ENCODE measurements around the gene TRMT11. TPM values are rescaled to one million over a fixed set of nuclear protein-coding genes. Genes with fewer than 3 reads are reported as not detected.

The TRMT11 gene
- polyA plus RNA-seq, 1 of the 3 experiments (the other 2 are of a cell fraction), result 15.0 TPM

DNA sequence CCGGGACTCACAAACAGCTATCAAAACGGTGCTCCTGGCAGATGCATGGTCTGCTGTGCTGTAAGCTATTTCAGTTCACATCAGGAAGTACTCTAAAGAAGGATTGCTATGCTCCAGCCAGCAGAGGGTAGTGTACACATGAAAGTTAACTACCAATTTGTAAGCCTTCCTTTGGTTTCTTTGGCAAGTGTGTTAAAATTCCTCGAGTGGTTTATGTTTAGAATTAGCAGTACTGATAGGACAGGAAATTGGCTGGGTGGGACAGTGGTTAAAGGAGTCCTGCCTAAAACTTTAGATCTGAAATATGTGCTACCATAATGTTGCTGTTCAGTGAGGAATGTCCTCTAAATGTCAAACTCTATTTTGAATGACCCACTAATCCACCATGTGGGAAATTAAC lies 47.4 kb downstream of the TRMT11 start:
- no peak for TF ChIP-seq EZH2phosphoT487 (IDR thresholded peaks at IDR 0.05; ENCODE audit: borderline replicate concordance, low read depth)
- TF ChIP-seq, protein P1, sequence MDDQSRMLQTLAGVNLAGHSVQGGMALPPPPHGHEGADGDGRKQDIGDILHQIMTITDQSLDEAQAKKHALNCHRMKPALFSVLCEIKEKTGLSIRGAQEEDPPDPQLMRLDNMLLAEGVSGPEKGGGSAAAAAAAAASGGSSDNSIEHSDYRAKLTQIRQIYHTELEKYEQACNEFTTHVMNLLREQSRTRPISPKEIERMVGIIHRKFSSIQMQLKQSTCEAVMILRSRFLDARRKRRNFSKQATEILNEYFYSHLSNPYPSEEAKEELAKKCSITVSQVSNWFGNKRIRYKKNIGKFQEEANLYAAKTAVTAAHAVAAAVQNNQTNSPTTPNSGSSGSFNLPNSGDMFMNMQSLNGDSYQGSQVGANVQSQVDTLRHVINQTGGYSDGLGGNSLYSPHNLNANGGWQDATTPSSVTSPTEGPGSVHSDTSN (IDR thresholded peaks at IDR 0.05), result peak; percentile 44; the same call in 1 of the 2 replicates
- TF ChIP-seq ELF1 (IDR thresholded peaks at IDR 0.05), result peak; percentile 19; the same call in 1 of the 2 replicates
- no peak for TF ChIP-seq TAF1 (IDR thresholded peaks at IDR 0.05; ENCODE audit: borderline replicate concordance, low read depth, low read length)
- 0 out of 2 replicates have a peak, but pooled peaks have one; percentile 18 for TF ChIP-seq RFX5 (IDR thresholded peaks at IDR 0.05; ENCODE audit: low read length)
- TF ChIP-seq MEF2A (IDR thresholded peaks at IDR 0.05; ENCODE audit: borderline replicate concordance, low read depth), result no peak
- TF ChIP-seq, protein P2, sequence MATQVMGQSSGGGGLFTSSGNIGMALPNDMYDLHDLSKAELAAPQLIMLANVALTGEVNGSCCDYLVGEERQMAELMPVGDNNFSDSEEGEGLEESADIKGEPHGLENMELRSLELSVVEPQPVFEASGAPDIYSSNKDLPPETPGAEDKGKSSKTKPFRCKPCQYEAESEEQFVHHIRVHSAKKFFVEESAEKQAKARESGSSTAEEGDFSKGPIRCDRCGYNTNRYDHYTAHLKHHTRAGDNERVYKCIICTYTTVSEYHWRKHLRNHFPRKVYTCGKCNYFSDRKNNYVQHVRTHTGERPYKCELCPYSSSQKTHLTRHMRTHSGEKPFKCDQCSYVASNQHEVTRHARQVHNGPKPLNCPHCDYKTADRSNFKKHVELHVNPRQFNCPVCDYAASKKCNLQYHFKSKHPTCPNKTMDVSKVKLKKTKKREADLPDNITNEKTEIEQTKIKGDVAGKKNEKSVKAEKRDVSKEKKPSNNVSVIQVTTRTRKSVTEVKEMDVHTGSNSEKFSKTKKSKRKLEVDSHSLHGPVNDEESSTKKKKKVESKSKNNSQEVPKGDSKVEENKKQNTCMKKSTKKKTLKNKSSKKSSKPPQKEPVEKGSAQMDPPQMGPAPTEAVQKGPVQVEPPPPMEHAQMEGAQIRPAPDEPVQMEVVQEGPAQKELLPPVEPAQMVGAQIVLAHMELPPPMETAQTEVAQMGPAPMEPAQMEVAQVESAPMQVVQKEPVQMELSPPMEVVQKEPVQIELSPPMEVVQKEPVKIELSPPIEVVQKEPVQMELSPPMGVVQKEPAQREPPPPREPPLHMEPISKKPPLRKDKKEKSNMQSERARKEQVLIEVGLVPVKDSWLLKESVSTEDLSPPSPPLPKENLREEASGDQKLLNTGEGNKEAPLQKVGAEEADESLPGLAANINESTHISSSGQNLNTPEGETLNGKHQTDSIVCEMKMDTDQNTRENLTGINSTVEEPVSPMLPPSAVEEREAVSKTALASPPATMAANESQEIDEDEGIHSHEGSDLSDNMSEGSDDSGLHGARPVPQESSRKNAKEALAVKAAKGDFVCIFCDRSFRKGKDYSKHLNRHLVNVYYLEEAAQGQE (IDR thresholded peaks at IDR 0.05; ENCODE audit: low read depth, low read length), result no peak
- TF ChIP-seq TCF12 (IDR thresholded peaks at IDR 0.05), result peak; percentile 52
- peak; percentile 68 for TF ChIP-seq SMC3 (IDR thresholded peaks at IDR 0.05; ENCODE audit: low read depth, low read length)
- peak; percentile 87 for TF ChIP-seq RAD21 (IDR thresholded peaks at IDR 0.05; ENCODE audit: low read length)
- TF ChIP-seq, protein P3, sequence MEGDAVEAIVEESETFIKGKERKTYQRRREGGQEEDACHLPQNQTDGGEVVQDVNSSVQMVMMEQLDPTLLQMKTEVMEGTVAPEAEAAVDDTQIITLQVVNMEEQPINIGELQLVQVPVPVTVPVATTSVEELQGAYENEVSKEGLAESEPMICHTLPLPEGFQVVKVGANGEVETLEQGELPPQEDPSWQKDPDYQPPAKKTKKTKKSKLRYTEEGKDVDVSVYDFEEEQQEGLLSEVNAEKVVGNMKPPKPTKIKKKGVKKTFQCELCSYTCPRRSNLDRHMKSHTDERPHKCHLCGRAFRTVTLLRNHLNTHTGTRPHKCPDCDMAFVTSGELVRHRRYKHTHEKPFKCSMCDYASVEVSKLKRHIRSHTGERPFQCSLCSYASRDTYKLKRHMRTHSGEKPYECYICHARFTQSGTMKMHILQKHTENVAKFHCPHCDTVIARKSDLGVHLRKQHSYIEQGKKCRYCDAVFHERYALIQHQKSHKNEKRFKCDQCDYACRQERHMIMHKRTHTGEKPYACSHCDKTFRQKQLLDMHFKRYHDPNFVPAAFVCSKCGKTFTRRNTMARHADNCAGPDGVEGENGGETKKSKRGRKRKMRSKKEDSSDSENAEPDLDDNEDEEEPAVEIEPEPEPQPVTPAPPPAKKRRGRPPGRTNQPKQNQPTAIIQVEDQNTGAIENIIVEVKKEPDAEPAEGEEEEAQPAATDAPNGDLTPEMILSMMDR (IDR thresholded peaks at IDR 0.05), result peak; percentile 72
- peak; percentile 39; the same call in 1 of the 2 replicates for TF ChIP-seq NFIC (IDR thresholded peaks at IDR 0.05; ENCODE audit: borderline replicate concordance)
- 0 out of 4 replicates have a peak, but pooled peaks of 1 of the 2 experiments have one; percentile 17 for TF ChIP-seq EP300 (IDR thresholded peaks at IDR 0.05; ENCODE audit: borderline replicate concordance in 1 of 2, low read depth in 1 of 2, low read length in 1 of 2)
- TF ChIP-seq, protein P4, sequence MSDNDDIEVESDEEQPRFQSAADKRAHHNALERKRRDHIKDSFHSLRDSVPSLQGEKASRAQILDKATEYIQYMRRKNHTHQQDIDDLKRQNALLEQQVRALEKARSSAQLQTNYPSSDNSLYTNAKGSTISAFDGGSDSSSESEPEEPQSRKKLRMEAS (IDR thresholded peaks at IDR 0.05; ENCODE audit: low read depth), result no peak
- DNase-seq, result peak; percentile 41

More for the DNA sequence above, 47.4 kb downstream of the TRMT11 start:
- H3K9ac ChIP-seq, result no peak overlapping the region
- H3K4me2 ChIP-seq, result no peak overlapping the region
- ChIA-PET CTCF (interaction anchor here (0.6 to 2.0 kb wide), 36 partner anchors 10 to 602 kb away, joined by 3 to 12 read pairs (median 4); partner anchors contain the start of gene TRMT11), POLR2A (no interaction called here)
- no peaks in the 10 kb centered on the region; a peak in 2 of 4 replicates for H3K4me1 ChIP-seq (ENCODE audit: control insufficient read depth in 1 of 2, insufficient read depth in 2 of 2, low read depth in 1 of 2, low read length in 1 of 2)
- no peak overlapping the region for H2AFZ ChIP-seq (ENCODE audit: low read depth)
- no peaks in the 10 kb centered on the region for H3K27me3 ChIP-seq (ENCODE audit: insufficient read depth)
- H3F3A ChIP-seq (replicated peaks; ENCODE audit: insufficient read depth), result peaks cover 10% of the 10 kb centered on the region
- H3K27ac ChIP-seq (ENCODE audit: low read depth in 2 of 2, low read length in 1 of 2), result no peak overlapping the region
- H3K4me3 ChIP-seq (ENCODE audit: low read depth in 2 of 2, low read length in 1 of 2), result no peak overlapping the region
- H3K79me2 ChIP-seq (ENCODE audit: insufficient read depth), result no peaks in the 10 kb centered on the region
- 7% methylated on average over 3 of the region's 3 CpGs for WGBS (ENCODE audit: low lambda C conversion rate)
- no peaks in the 10 kb centered on the region for H3K9me3 ChIP-seq
- H3K9me2 ChIP-seq, result no peaks in the 10 kb centered on the region
- H4K20me1 ChIP-seq (ENCODE audit: insufficient read depth), result no peaks in the 10 kb centered on the region
- peaks cover 25 to 66% of the 10 kb centered on the region in 2 experiments for H3K36me3 ChIP-seq (replicated peaks in 1 of 2; ENCODE audit: control insufficient read depth in 1 of 2, insufficient read depth in 2 of 2, low read length in 1 of 2)
